DOHH2 (cell line): ENCODE data around the gene THBS1.

Source experiments
- CTCF ChIP-seq: fragments of 200-600 bp; sonication (generic); IDR thresholded peaks from one replicate; pipeline ENCODE4 v1.5.1; 2014; ENCODE audit warnings: antibody characterized with exemption, mild to moderate bottlenecking, low read depth, low read length; ENCODE audit not compliant: poor library complexity, severe bottlenecking
- EZH2phosphoT487 ChIP-seq: fragments of 200-600 bp; sonication (generic); IDR thresholded peaks from 2 replicates; pipeline ENCODE4 v1.6.1; 2017; ENCODE audit warnings: borderline replicate concordance, mild to moderate bottlenecking, antibody characterized with exemption, low read length, moderate library complexity, mixed read lengths

GRCh38 chr15:39582977-39583595 lies 2.2 kb downstream of the THBS1 start:
- TF ChIP-seq CTCF (no peak), EZH2phosphoT487 (no peak)
